GM21367 (cell line): Measurements from ENCODE around the gene URM1.

Source experiments
- ATAC-seq: cut with Tn5 transposase; IDR thresholded peaks from one replicate; pipeline ENCODE4 v1.9.1; 2021; ENCODE audit not compliant: unreplicated experiment

The URM1 gene

GRCh38 chr9:128384801-128385495 is 13.8 kb downstream of the URM1 start:
- ATAC-seq: no peak

GRCh38 chr9:128385496-128386460 is 14.6 kb downstream of the URM1 start:
- no peak for ATAC-seq

GRCh38 chr9:128388150-128388549 is 17.0 kb downstream of the URM1 start:
- ATAC-seq: no peak

GRCh38 chr9:128389395-128390149 is 18.4 kb downstream of the URM1 start:
- no peak for ATAC-seq

- ATAC-seq: no peak
Observed at GRCh38 chr9:128390150-128390812, 19.1 kb downstream of the URM1 start.

- ATAC-seq: no peak
Observed at GRCh38 chr9:128390813-128391711, 19.9 kb downstream of the URM1 start.

- no peak for ATAC-seq
Observed at GRCh38 chr9:128391956-128392301, 20.8 kb downstream of the URM1 start.

GRCh38 chr9:128392302-128393144 is 21.3 kb downstream of the URM1 start:
- no peak for ATAC-seq

- ATAC-seq: no peak
Observed at GRCh38 chr9:128393145-128393775, 22.1 kb downstream of the URM1 start.

GRCh38 chr9:128393970-128394369 is 22.8 kb downstream of the URM1 start:
- no peak for ATAC-seq

- no peak for ATAC-seq
Observed at GRCh38 chr9:128394379-128395168, 23.4 kb downstream of the URM1 start.

GRCh38 chr9:128396970-128397613 is 25.9 kb downstream of the URM1 start:
- no peak for ATAC-seq

GRCh38 chr9:128397831-128398230 is 26.7 kb downstream of the URM1 start:
- ATAC-seq: no peak

GRCh38 chr9:128399861-128400260 is 28.7 kb downstream of the URM1 start:
- ATAC-seq: no peak

- no peak for ATAC-seq
Observed at GRCh38 chr9:128404560-128404959, 33.4 kb downstream of the URM1 start.

- no peak for ATAC-seq
Observed at GRCh38 chr9:128405077-128405779, 34.1 kb downstream of the URM1 start.

- no peak for ATAC-seq
Observed at GRCh38 chr9:128405780-128406171, 34.6 kb downstream of the URM1 start.
